Progenitor cell of endocrine pancreas (in vitro differentiated cells): Measurements from ENCODE around the gene ZDHHC14. TPM values are rescaled to one million over a fixed set of nuclear protein-coding genes. Genes with fewer than 3 reads are reported as not detected.

Source experiments
- DNase-seq: peaks from one replicate; pipeline ENCODE4 v3.0.0; 2021; ENCODE audit warnings: low spot score; ENCODE audit not compliant: unreplicated experiment
- H3K27ac Mint-ChIP-seq: 2 replicates; pipeline ENCODE4 v1.8.0; 2021; ENCODE audit warnings: mild to moderate bottlenecking, moderate library complexity, mixed read lengths
- H3K27me3 Mint-ChIP-seq: 2 replicates; pipeline ENCODE4 v1.8.0; 2021; ENCODE audit warnings: mixed read lengths
- H3K36me3 Mint-ChIP-seq: 2 replicates; pipeline ENCODE4 v1.8.0; 2022; ENCODE audit warnings: mixed read lengths; ENCODE audit not compliant: insufficient read depth
- H3K4me1 Mint-ChIP-seq: 2 replicates; pipeline ENCODE4 v1.8.0; 2021; ENCODE audit warnings: low read depth, mixed read lengths
- H3K4me3 Mint-ChIP-seq: 2 replicates; pipeline ENCODE4 v1.8.0; 2021; ENCODE audit warnings: low read depth, mild to moderate bottlenecking, moderate library complexity, mixed read lengths
- H3K9me3 Mint-ChIP-seq: 2 replicates; pipeline ENCODE4 v1.8.0; 2021; ENCODE audit warnings: low read depth, mixed read lengths
- total RNA-seq: library from RNA; stranded (reverse); gene quantifications from 2 replicates; pipeline ENCODE4 v1.2.1, GENCODE V29; 2021
- TF ChIP-seq, protein P1 (sequence below): fragments of 200-600 bp; sonication (generic); IDR thresholded peaks from one replicate; pipeline ENCODE4 v1.5.0; 2021; ENCODE audit warnings: antibody characterized with exemption, mild to moderate bottlenecking; ENCODE audit not compliant: unreplicated experiment

The ZDHHC14 gene
- total RNA-seq, 1 donor from 2014 or later, result 9.0 TPM

DNA sequence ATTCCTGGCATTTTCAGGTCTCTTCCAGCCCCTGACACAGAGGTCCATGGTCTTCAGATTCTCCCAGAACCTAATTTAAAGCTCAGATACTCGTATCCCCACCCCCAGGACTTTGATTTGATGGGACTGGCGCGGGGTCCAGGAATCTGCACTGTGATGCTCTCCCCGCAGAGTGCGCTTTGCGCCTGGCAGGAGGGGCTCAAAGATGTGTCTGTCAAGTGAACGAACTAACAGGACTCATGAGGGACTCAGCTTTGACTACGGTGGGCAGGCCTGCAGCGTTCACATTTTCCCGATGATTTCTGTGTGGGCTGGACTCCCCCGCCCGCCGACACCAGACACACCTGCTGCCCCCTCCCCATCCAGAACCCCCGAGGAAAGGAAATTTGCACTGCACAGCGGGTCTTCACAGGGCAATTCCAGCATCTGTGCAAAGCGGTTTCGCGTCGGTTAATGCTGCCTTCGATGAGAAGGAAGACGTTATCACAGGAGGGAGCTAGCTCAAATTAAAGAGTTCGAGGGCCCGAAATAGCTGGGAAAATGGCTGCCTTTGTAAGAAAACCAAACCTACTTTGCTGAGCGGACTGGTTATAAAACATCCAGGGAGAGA, 90.2 kb downstream of the ZDHHC14 start:
- peaks cover 5% of the 10 kb centered on the region for H3K9me3 Mint-ChIP-seq
- no peaks in the 10 kb centered on the region for H3K4me1 Mint-ChIP-seq
- TF ChIP-seq, protein P1, sequence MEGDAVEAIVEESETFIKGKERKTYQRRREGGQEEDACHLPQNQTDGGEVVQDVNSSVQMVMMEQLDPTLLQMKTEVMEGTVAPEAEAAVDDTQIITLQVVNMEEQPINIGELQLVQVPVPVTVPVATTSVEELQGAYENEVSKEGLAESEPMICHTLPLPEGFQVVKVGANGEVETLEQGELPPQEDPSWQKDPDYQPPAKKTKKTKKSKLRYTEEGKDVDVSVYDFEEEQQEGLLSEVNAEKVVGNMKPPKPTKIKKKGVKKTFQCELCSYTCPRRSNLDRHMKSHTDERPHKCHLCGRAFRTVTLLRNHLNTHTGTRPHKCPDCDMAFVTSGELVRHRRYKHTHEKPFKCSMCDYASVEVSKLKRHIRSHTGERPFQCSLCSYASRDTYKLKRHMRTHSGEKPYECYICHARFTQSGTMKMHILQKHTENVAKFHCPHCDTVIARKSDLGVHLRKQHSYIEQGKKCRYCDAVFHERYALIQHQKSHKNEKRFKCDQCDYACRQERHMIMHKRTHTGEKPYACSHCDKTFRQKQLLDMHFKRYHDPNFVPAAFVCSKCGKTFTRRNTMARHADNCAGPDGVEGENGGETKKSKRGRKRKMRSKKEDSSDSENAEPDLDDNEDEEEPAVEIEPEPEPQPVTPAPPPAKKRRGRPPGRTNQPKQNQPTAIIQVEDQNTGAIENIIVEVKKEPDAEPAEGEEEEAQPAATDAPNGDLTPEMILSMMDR, result no peak
- no peak for DNase-seq
- peaks cover 2% of the 10 kb centered on the region for H3K36me3 Mint-ChIP-seq
- peaks cover 4% of the 10 kb centered on the region for H3K27me3 Mint-ChIP-seq
- no peak overlapping the region for H3K27ac Mint-ChIP-seq
- H3K4me3 Mint-ChIP-seq, result no peak overlapping the region

DNA sequence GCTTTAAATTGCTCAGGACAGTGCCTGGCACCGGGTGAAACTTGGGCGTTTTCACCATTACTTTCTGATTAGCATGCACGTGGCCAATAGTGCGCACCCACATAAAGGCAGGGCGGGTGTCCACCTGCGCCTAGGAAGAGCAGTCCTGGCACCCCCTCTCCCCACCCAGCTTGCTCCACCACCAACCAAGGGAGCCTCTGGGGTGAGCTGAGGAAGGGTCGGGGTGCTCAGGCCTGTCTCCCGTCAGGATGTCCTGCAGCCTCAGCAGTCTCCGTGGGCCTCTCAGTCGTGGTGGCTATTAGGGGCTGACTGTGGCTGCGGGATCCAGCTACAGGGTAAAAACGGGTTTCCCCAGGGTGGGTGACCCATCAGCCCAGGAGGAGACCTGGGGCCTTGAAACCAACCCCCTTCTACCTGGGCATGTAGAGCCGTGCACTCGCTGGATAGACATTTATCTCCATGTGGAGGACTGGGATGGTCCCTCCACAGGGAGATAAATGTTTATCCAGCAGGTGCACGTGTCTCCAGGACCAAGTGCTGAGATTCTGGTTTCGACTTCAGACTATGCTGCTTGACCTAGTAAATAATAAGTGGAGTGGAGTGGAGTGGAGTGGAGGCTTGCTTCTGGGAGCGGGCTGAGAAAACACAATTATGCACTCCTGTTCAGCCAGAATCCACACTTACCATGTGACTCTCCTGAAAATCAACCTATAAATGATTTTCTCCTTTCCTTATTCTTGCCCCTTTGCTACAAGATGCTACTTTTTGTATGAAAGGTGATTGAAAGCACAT, 91.1 kb downstream of the ZDHHC14 start:
- TF ChIP-seq, protein P1, result no peak
- Mint-ChIP-seq H3K27ac (no peak overlapping the region), H3K36me3 (peaks cover 2% of the 10 kb centered on the region), H3K27me3 (peaks cover 4% of the 10 kb centered on the region), H3K9me3 (peaks cover 9% of the 10 kb centered on the region), H3K4me1 (no peaks in the 10 kb centered on the region), H3K4me3 (no peak overlapping the region)
- no peak for DNase-seq

DNA sequence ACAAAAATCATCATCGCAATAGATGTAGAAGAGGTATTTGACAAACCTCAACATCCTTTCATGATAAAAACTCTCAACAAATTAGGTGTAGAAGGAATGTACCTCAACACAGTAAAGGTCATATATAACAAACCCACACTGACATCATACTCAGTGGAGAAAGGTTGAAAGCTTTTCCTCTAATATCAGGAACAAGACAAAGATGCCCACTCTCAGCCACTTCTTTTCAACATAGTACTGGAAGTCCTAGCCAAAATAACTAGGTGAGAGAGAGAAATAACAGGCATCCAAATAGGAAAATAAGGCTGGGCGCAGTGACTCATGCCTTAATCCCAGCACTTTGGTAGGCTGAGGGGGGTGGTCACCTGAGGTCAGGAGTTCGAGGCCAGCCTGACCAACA, 95.8 kb downstream of the ZDHHC14 start:
- TF ChIP-seq, protein P1, result no peak

DNA sequence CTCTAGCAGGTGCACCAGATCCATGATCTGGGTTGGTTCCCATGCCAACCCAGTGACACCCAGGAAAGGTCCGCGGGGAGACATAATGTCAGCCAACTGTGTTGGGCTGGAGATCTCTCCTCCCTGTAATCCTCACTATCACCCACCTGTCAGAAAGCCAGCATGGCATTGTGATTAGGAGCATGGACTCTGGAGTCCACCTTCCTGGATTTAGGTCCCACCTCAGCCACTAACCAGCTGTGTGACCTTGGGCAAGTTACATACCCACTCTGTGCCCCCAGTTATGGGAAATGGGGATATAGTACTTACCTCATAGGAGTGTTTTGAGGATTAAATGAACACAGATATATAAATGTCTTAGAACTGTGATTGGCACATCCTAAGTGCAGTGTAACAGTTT, 97.9 kb downstream of the ZDHHC14 start:
- no peak for DNase-seq
- peaks cover 9% of the 10 kb centered on the region for H3K9me3 Mint-ChIP-seq
- H3K36me3 Mint-ChIP-seq, result peaks cover 2% of the 10 kb centered on the region
- H3K4me3 Mint-ChIP-seq, result no peak overlapping the region
- TF ChIP-seq, protein P1, result no peak
- H3K4me1 Mint-ChIP-seq, result peaks cover 1% of the 10 kb centered on the region
- H3K27me3 Mint-ChIP-seq, result no peaks in the 10 kb centered on the region
- no peak overlapping the region for H3K27ac Mint-ChIP-seq

More for the DNA sequence above, 95.8 kb downstream of the ZDHHC14 start:
- no peak overlapping the region for H3K27ac Mint-ChIP-seq
- H3K4me1 Mint-ChIP-seq, result peaks cover 1% of the 10 kb centered on the region
- peaks cover 9% of the 10 kb centered on the region for H3K9me3 Mint-ChIP-seq
- H3K27me3 Mint-ChIP-seq, result no peaks in the 10 kb centered on the region
- peaks cover 2% of the 10 kb centered on the region for H3K36me3 Mint-ChIP-seq
- no peak overlapping the region for H3K4me3 Mint-ChIP-seq
- DNase-seq, result no peak

DNA sequence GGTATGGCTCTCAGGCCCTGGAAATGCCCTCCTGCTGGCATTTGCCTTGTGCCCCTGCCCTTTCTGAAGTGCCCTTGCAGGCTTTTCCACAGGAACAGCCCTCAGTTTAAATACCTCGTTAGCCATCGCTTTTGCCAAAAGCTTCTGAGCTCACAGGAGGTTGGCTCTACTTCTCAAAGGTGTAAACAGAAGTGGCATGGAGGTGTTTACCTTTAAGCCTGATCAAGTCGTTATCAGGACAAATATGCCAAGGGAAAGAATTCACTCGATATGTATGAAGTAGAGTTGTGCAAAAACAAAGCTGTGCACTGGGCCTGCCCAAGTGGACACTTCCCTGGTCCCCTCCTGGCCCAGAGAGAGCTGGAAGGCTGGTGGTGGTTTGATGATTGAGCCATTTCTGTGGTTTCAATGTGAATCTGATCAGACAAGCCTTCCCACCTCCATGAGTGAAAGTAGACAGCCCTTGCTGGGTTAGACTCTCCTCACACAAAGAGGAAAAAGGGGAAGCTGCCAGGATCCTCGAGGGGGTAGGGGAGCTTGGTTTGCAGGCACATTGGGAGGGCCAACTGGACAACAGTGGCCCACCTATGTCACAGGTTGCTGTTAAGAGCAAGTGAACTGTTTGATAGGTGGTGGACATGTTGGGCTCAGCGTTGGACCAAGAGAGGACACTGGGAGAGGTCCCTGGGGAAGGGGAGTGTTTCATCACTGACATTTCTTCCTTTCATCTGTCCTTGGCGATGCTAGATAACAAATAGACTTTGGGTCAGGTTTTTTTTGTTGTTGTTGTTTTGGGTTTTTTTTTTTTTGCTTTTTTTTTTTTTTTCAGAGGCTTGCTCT, 98.7 kb downstream of the ZDHHC14 start:
- TF ChIP-seq, protein P1, result no peak
- H3K27me3 Mint-ChIP-seq, result no peaks in the 10 kb centered on the region
- no peak overlapping the region for H3K27ac Mint-ChIP-seq
- peaks cover 1% of the 10 kb centered on the region for H3K4me1 Mint-ChIP-seq
- no peak overlapping the region for H3K4me3 Mint-ChIP-seq
- no peak for DNase-seq
- peaks cover 9% of the 10 kb centered on the region for H3K9me3 Mint-ChIP-seq
- H3K36me3 Mint-ChIP-seq, result peaks cover 2% of the 10 kb centered on the region
